Smooth muscle cell of the pulmonary artery (primary cell): ENCODE measurements around the gene CNN3. TPM values are rescaled to one million over a fixed set of nuclear protein-coding genes. Genes with fewer than 3 reads are reported as not detected.

ENCODE experiments used
- total RNA-seq: library from RNA; depleted of rRNA; stranded (reverse); fragments of >200 nt; gene quantifications from 2 replicates; pipeline ENCODE4 v1.2.3, GENCODE V29; 2014

CNN3 gene
- total RNA-seq, result 393 and 490 TPM in 2 replicates

DNA sequence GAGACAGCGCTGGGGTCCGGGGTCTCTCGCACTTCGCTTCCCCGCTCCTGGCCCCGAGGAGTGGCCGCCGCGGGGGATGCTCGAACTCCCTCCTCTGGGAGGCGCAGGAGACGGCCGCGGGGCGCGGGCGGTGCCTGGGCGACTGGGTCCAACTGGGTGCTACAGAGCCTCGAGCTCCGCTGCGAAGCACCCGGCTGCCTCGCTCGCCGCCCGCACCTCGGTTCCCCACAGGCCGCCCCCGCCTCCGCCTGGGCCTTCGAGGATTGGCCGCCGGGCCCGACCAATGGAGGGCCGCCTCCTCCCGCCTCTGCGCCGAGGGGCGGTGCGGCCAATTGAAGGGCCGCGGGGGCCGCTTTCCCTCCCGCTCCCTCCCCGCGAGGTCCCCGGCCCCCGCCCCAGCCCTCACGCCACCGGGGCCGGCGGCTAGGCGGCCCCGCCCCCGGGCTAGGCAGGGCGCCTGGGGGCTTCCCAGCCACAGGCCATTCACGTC lies at the start of gene CNN3:
CNN3 (minus strand) TSS at position 196 of the 490 bp plus-strand sequence. CDS start 216 bp downstream, outside the sequence.

Other genes starting within 250 kb of the CNN3 start
- 2.2 and 2.7 TPM in 2 replicates for gene SLC44A3, start 106.8 kb downstream of the CNN3 start, total RNA-seq
- 2.7 and 3.5 TPM in 2 replicates for gene ALG14, start 145.8 kb upstream of the CNN3 start, total RNA-seq
- 0.26 and 1.2 TPM in 2 replicates for gene TLCD4, start 190.2 kb upstream of the CNN3 start, total RNA-seq